H7 (cell line): ENCODE results near the gene FRMPD4. TPM values are rescaled to one million over a fixed set of nuclear protein-coding genes. Genes with fewer than 3 reads are reported as not detected.
A peak's percentile ranks its signal among the peaks of the same experiment; 100 is the strongest.

Experiments
- DNase-seq: peaks from one replicate; pipeline ENCODE4 v3.0.0; 2012
- H3K27me3 ChIP-seq: 2 replicates; pipeline ENCODE4 v1.6.0; 2011; ENCODE audit warnings: mild to moderate bottlenecking, low read length; ENCODE audit not compliant: control insufficient read depth, insufficient read depth
- H3K36me3 ChIP-seq: replicated peaks from 2 replicates; pipeline ENCODE4 v1.5.1; 2011; ENCODE audit warnings: low read length; ENCODE audit not compliant: control insufficient read depth, insufficient read depth
- H3K4me3 ChIP-seq: 2 replicates; pipeline ENCODE4 v1.5.1; 2011; ENCODE audit warnings: low read depth, mild to moderate bottlenecking, control low read depth, low read length, moderate library complexity; ENCODE audit not compliant: insufficient read depth
- total RNA-seq: library from RNA; depleted of rRNA; stranded (reverse); fragments of >200 nt; shearing (Covaris generic); gene quantifications from 2 replicates; pipeline ENCODE4 v1.2.3, GENCODE V29; 2014

Gene FRMPD4
- total RNA-seq, 1 experiment from 2014 or later: 2.6 TPM

DNA sequence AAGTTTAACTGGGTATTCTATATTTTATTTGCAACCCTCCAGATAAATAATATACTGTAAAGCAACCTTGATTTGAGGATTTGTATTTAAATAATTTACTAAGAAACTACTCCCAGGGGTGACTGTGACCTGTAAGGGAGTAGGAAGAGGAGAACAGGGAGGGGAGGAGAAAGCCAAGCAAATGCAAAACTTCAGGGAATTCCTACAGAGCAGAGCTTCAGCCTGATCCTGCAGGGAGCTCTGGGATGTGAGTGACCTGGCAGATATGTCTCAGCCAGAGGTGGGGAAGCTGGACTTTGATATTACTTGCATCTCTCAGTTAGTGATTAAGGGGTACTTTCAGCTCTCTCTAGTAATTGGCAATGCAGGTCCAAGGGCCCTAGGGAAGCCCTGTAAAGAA lies 302.0 kb downstream of the FRMPD4 start:
- DNase-seq: no peak
- Histone ChIP-seq H3K36me3 (no peaks in the 10 kb centered on the region), H3K27me3 (no peaks in the 10 kb centered on the region), H3K4me3 (no peak overlapping the region)

DNA sequence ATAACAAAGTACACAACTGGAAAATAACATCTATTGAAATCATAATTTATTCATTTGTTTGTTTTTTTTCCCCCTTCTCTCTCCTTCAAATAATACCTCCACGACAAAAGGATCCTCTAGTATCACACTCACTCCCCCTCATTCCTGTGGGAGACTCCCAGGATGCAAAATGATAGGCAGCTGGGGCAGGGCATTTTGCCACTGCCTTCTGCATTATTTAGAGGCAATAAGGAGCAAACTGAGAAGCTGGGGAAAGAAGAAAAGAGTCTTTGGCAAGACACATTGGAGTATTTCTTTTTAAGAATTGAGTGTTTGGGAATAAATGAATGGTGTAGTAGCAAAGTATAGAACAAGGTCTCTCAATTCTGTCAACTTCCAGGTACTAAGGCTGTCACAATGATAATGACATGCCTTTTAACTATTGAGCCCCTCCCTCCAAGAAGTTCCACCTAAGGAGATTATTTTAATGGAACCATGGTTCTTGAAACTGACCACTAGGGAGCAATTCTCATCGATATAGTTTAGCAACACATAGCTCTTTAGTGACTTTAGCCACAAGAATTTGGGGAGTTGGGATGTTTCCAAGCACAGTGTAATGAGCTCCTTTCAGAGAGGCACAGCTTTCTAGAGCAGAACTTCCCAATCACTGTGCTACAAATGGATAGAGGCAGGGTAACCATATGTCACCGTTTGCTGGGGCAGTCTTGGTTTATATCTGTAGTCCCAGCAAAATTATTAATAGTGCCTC lies 303.3 kb downstream of the FRMPD4 start:
- no peak overlapping the region for H3K4me3 ChIP-seq
- no peaks in the 10 kb centered on the region for H3K36me3 ChIP-seq
- no peaks in the 10 kb centered on the region for H3K27me3 ChIP-seq
- no peak for DNase-seq

DNA sequence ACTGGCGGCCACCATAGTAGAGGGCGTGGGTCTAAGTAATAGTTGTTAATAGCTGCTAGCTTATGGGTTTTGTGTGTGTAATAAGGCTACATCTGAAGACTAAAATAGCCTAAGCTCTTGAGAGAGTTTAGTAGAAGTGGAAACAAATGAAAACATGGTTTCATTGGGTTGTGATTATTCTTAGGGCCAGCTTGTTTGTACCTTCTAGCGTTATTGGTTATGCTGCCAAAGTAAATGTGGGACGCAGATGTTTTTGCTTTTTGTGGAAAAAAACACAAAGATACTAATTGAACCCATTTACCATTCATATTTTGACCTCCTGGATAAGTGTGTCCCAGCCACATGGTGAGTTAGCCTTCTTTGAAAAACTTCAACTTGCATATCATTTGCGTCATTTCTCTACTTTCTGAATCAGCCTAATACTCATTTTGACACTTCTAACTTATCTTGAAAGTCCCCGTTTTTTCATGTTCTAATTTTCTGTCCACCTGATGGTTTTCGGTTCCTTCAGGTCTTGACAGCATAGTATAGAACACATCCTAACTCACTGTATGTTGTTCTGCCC lies 305.3 kb downstream of the FRMPD4 start:
- no peak overlapping the region for H3K4me3 ChIP-seq
- DNase-seq: no peak
- no peaks in the 10 kb centered on the region for H3K27me3 ChIP-seq
- no peaks in the 10 kb centered on the region for H3K36me3 ChIP-seq

DNA sequence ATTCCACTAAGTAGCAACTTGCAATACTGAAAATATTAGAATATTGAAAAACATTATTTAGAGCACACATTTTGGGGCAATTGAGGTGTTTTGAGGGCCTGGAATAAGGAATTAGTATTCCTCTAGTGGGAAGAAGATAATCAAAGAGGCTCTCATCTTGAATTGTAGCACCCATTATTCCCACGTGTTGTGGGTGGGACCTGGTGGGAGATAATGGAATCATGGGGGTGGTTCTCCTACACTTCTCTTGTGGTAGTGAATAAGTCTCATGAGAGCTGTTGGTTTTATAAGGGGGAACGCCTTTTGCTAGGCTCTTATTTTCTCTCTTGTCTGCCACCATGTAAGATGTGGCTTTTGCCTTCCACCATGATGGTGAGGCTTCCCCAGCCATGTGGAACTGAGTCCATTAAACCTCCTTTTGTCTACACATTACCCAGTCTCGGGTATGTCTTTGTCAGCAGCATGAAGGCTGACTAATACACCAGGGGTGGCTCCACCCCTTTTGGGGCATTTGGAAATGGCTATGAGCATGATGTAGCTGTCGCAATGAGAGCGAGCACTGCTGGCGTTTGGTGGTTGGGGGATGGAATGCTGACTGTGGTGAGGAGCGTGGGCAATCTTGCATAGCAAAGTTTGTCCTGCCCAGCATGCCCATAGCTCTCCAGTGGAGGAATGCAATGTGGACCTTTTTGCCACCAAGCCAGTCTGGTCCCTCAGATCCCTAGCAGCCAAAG lies 308.2 kb downstream of the FRMPD4 start:
- Histone ChIP-seq H3K27me3 (no peaks in the 10 kb centered on the region), H3K4me3 (no peak overlapping the region)
- no peak for DNase-seq

DNA sequence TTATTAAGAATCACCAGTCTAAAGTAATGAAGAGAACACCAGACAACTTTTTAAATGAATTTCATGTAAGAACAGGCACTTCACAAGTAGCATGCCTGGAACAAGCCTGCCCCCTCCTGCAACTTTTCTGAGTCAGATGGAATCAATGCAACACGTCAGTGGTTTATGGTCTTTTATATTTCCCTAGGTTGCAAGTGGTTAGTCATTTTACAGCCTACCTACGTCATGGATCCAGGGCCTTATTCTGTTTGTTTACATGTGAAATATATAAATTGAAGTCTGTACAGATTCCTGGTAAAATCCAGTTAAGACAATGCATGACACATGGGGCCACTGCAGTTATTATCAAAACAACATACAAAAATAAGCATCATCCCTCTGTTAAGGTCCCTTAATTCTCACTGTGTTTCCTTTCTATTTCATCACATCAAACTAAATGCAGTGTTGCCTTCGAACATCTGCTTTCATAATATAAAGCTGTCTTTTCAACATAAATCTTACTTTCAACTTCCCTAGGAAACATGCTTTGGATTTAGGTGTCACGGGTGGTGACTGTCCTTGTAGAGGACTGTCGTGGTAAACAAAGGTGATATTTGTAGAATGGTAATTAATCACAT lies 309.3 kb downstream of the FRMPD4 start:
- DNase-seq: no peak
- H3K36me3 ChIP-seq: no peaks in the 10 kb centered on the region
- H3K4me3 ChIP-seq: no peak overlapping the region
- no peaks in the 10 kb centered on the region for H3K27me3 ChIP-seq

More for the DNA sequence above, 308.2 kb downstream of the FRMPD4 start:
- no peaks in the 10 kb centered on the region for H3K36me3 ChIP-seq

DNA sequence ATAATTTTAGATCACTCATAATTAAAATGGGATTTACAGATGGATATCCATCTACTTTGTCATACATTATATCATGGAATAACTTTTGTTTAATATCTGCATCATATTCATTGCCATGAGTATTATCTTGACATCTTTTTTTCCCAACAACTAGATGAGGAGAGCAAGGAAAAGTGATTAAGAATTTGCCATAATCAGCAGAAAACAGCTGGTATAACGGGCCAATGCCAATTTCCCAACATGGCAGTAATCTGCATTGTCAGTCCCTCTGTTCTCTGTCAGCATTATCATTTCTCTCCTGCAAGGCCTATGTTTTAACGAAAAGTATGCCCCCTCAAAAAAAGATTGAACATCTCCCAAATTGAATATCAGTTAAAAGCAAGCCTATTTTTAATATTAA lies 314.0 kb downstream of the FRMPD4 start:
- Histone ChIP-seq H3K4me3 (no peak overlapping the region), H3K36me3 (no peaks in the 10 kb centered on the region), H3K27me3 (no peaks in the 10 kb centered on the region)
- DNase-seq: no peak

DNA sequence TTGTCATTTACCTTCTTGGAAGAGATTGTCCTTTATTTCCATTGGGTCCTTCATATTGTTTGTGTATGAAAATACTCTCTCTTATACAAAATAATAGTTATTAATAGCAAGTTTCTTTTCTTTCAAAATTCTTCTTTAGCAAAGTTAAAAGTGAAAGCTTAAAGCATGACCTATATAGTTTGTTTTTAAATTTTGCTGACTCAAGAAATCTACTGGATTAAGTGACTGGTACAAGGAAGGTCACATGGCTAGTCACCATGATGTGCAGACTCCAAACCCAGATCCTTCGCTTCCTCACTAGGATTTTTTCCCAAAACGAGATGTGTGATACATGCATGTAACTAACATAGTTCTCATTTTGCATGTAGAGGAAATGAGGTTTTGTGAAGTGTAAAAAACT lies 322.7 kb downstream of the FRMPD4 start:
- no peak for DNase-seq
- Histone ChIP-seq H3K4me3 (no peak overlapping the region), H3K27me3 (no peaks in the 10 kb centered on the region)

DNA sequence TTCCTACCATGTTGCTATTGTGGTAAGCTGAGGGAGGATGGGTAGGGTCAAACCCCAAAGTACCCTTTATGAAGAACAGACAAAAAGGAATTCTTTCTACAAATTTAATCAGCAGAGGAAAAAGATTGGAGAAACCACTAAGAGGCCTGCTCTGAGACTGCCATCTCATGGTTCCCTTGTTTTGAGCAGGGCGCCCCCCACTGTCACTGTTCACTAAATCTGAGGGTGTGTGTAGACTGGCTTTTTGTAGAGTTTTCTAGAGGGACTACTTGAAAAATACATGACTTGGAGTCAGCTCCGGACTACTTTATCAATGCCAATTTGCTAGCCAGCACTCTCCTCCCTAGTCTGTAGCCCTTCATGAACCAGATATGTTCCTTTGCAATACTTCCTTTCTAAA lies 324.8 kb downstream of the FRMPD4 start:
- DNase-seq: peak; percentile 2
- Histone ChIP-seq H3K36me3 (no peaks in the 10 kb centered on the region), H3K4me3 (no peak overlapping the region), H3K27me3 (no peaks in the 10 kb centered on the region)

More for the DNA sequence above, 322.7 kb downstream of the FRMPD4 start:
- no peaks in the 10 kb centered on the region for H3K36me3 ChIP-seq

DNA sequence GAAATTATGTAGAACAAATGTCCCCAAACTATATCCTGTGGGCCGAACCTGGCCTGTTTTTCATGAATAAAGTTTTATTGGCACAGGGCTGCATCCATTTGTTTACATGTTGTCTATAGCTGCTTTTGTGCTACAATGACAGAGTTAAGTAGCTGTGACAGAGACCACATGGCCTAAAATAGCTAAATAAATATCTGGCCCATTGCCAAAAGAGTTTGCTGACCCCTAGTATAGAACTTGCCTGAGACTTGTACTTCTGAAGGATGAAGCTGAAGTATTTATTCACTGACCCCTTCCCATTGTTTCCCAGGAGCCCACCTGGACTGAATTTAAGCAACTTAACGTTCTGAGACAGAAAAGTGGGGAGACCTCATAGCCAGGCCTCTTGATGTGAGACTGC lies 325.6 kb downstream of the FRMPD4 start:
- no peaks in the 10 kb centered on the region for H3K36me3 ChIP-seq
- no peak for DNase-seq
- no peaks in the 10 kb centered on the region for H3K27me3 ChIP-seq
- no peak overlapping the region for H3K4me3 ChIP-seq

DNA sequence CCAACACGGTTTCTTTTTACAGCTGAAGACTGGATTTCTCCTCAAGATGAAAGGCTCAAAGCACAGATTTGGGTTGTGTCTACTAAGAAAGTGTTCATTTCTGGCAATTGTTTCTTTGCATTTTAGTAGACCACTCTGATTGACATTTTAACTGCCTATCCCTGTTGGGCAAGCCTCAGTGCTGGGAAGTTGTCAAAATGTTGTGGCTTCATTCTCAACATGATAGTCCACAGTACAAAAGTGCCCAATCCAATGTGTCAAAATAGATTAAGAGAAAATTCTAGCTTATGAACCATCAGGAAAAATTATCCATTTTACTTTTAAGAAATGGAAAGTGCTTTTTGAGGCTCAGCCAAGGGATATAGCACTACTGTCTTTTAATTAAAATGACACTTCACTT lies 329.0 kb downstream of the FRMPD4 start:
- H3K4me3 ChIP-seq: no peak overlapping the region
- H3K27me3 ChIP-seq: no peaks in the 10 kb centered on the region
- H3K36me3 ChIP-seq: no peaks in the 10 kb centered on the region
- no peak for DNase-seq

DNA sequence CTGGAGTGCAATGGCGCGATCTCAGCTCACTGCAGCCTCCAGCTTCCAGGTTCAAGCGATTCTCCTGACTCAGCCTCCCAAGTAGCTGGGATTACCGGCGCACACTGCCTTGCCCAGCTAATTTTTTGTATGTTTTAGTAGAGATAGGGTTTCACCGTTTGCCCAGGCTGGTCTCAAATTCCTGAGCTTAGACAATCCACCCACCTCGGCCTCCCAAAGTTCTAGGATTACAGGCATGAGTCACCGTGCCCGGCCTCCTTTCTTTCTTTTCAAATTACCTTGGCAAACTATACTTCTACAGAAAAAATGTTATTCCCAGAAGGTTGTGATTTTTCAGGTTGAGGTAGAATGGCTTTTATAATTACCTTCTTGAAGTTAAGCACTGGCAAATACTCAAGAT lies 331.0 kb downstream of the FRMPD4 start:
- Histone ChIP-seq H3K36me3 (no peaks in the 10 kb centered on the region), H3K27me3 (no peaks in the 10 kb centered on the region), H3K4me3 (no peak overlapping the region)
- DNase-seq: no peak

DNA sequence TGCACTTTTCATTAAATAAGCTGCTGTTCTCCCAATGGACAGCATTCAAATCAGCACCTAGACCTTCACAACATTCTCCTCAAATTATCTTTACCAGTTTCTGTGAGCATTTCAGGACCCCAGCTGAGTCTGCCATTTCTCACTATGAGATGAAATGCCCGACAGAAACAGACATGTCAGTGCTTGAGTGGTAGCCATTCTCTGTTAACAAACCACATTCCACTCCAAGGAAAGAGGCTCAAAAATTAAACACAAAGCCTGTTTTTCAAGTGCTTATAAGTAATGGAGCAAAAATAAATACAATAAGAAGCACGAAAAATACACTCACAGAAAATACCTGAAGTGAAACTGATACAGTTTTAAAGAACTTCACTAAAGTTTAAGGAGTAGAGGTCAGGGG lies 332.8 kb downstream of the FRMPD4 start:
- Histone ChIP-seq H3K36me3 (no peaks in the 10 kb centered on the region), H3K4me3 (no peak overlapping the region), H3K27me3 (no peaks in the 10 kb centered on the region)
- no peak for DNase-seq

DNA sequence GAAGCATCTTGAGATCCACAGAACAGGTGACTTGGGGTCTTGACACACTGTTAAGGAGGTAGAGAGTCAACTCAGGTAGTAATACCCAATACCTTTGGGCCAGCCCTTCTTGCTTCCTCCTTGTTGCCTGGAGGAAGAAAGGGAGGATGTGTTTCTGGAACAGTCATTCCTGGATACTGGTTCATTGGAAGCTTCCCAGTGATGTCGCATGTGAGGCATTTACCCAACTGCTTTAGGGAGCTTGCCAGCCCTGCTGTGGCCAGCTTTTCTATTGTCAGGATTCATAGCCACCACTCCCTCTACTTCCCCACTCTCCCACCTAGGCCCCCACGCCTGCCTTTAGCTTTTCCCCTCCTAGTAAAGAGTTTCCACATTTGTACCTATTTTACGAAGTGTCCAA lies 342.7 kb downstream of the FRMPD4 start:
- Histone ChIP-seq H3K4me3 (no peak overlapping the region), H3K36me3 (no peaks in the 10 kb centered on the region), H3K27me3 (no peaks in the 10 kb centered on the region)
- no peak for DNase-seq

DNA sequence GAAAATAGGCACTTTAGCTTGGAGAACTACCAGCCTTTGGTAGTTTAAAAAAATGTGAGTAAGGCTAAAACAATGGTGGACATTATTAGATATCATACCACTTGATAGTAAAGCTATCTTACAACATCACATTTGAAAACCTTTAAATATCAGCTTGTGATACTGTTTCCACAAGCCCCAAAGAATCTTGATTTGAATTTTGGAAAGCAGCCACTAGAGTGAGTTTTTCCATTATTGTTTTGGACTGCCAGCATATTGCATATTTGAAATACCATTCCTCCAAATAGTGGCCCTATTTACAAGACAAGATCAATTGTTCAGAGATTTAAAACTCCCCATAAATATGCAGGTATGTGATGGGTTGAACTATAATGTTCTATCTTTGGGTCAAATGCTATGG lies 349.9 kb downstream of the FRMPD4 start:
- no peaks in the 10 kb centered on the region for H3K36me3 ChIP-seq
- no peak overlapping the region for H3K4me3 ChIP-seq
- no peak for DNase-seq
- no peaks in the 10 kb centered on the region for H3K27me3 ChIP-seq

DNA sequence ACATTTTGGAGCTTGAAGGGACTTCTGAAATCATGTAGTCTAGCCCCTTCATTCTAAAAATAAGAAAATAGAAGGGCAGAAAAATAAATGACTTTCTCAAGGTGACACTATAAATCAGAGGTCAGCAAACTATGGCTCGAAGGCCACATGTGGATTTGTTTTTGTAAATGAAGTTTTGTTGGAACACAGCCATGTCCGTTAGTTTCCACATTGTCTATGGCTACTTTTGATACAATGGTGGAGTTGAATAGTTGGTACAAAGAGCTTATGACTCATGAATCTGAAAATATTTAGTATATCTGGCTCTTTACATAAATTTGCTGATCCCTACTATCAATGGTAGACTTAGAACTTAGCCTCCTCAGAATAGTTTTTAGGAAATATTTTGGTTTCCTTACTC lies 350.5 kb downstream of the FRMPD4 start:
- H3K4me3 ChIP-seq: no peak overlapping the region
- H3K36me3 ChIP-seq: no peaks in the 10 kb centered on the region
- no peak for DNase-seq
- H3K27me3 ChIP-seq: no peaks in the 10 kb centered on the region
